Gastroesophageal sphincter (tissue), 4 donors: ENCODE results near the gene ZNF142. TPM values are rescaled to one million over a fixed set of nuclear protein-coding genes. Genes with fewer than 3 reads are reported as not detected.
A peak's percentile ranks its signal among the peaks of the same experiment; 100 is the strongest.

Experiments used
- ATAC-seq: fragments of 150-250 bp; one replicate; pipeline ENCODE4 v1.9.1; 2016; ENCODE audit warnings: mild to moderate bottlenecking, moderate library complexity
- H3K27ac ChIP-seq, 4 donors: fragments of 200-600 bp; sonication (generic) in 3 of 4; 1 replicate in 3 of 4; 2 replicates in 1 of 4; pipeline ENCODE4 v1.5.1; 2016 to 2019
- H3K27me3 ChIP-seq: fragments of 200-600 bp; sonication (generic); one replicate; pipeline ENCODE4 v1.5.1; 2019
- H3K36me3 ChIP-seq, 2 donors: fragments of 200-600 bp; sonication (generic); one replicate each; pipeline ENCODE4 v1.5.1; 2019; ENCODE audit warnings: control low read depth in 1 of 2
- H3K4me1 ChIP-seq, 3 donors: fragments of 200-600 bp; sonication (generic); 1 replicate in 2 of 3; 2 replicates in 1 of 3; pipeline ENCODE4 v1.5.1; 2016 to 2019; ENCODE audit warnings: control low read depth in 2 of 3
- H3K4me3 ChIP-seq, 2 donors: fragments of 200-600 bp; sonication (generic); one replicate each; pipeline ENCODE4 v1.5.1; 2019; ENCODE audit warnings: mild to moderate bottlenecking in 1 of 2, moderate library complexity in 1 of 2
- H3K9me3 ChIP-seq, 3 donors: fragments of 200-600 bp; sonication (generic); one replicate each; pipeline ENCODE4 v1.5.1; 2017 to 2019; ENCODE audit warnings: control low read depth in 2 of 3
- EP300 ChIP-seq: sonication (generic); formaldehyde crosslinking; IDR thresholded peaks from one replicate; pipeline ENCODE4 v1.6.1; 2017; ENCODE audit warnings: antibody characterized with exemption, mild to moderate bottlenecking
- POLR2A ChIP-seq, 2 donors: fragments of 450-650 bp; IDR thresholded peaks; one replicate each; pipeline ENCODE4 v1.6.1; 2017; ENCODE audit warnings: antibody characterized with exemption in 2 of 2, mild to moderate bottlenecking in 2 of 2, moderate library complexity in 1 of 2
- POLR2AphosphoS5 ChIP-seq: sonication (generic); formaldehyde crosslinking; IDR thresholded peaks from one replicate; pipeline ENCODE4 v1.6.1; 2017; ENCODE audit warnings: antibody characterized with exemption
- WGBS, 2 donors: methylation state at CpG; one replicate each; pipeline ENCODE4 v1.1.5; 2018; ENCODE audit warnings: low coverage in 1 of 2; 5-methylcytosine and 5-hydroxymethylcytosine counted together
- total RNA-seq, 4 donors: library from RNA; depleted of rRNA; stranded (reverse); fragments of >200 nt; gene quantifications; one replicate each; pipeline ENCODE4 v1.1.0, GENCODE V29; 2016
- TF ChIP-seq, protein P1 (sequence below), 4 experiments: fragments of 200-600 bp in 2 of 4; fragments of 450-650 bp in 2 of 4; sonication (generic) in 1 of 4; IDR thresholded peaks; one replicate each; pipeline ENCODE4 v1.5.1; 2017 to 2019; ENCODE audit warnings: antibody characterized with exemption in 4 of 4, mild to moderate bottlenecking in 2 of 4, moderate library complexity in 2 of 4

ZNF142 gene, protein sequence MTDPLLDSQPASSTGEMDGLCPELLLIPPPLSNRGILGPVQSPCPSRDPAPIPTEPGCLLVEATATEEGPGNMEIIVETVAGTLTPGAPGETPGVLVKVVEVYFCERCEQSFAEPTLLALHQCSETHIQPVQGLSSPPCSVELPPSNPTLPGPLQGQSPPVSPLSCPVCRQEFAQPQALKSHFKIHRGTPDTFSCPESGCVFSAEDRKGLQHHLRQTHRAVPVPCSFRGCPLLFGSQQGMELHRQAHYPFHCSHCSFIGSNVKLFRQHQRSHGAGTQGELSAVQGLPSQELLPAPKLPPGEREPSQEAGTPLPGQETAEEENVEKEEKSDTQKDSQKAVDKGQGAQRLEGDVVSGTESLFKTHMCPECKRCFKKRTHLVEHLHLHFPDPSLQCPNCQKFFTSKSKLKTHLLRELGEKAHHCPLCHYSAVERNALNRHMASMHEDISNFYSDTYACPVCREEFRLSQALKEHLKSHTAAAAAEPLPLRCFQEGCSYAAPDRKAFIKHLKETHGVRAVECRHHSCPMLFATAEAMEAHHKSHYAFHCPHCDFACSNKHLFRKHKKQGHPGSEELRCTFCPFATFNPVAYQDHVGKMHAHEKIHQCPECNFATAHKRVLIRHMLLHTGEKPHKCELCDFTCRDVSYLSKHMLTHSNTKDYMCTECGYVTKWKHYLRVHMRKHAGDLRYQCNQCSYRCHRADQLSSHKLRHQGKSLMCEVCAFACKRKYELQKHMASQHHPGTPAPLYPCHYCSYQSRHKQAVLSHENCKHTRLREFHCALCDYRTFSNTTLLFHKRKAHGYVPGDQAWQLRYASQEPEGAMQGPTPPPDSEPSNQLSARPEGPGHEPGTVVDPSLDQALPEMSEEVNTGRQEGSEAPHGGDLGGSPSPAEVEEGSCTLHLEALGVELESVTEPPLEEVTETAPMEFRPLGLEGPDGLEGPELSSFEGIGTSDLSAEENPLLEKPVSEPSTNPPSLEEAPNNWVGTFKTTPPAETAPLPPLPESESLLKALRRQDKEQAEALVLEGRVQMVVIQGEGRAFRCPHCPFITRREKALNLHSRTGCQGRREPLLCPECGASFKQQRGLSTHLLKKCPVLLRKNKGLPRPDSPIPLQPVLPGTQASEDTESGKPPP (N-terminal part only)
- total RNA-seq: 10 to 100 TPM; 10.8 to 33.3 (median 24.6) TPM

DNA sequence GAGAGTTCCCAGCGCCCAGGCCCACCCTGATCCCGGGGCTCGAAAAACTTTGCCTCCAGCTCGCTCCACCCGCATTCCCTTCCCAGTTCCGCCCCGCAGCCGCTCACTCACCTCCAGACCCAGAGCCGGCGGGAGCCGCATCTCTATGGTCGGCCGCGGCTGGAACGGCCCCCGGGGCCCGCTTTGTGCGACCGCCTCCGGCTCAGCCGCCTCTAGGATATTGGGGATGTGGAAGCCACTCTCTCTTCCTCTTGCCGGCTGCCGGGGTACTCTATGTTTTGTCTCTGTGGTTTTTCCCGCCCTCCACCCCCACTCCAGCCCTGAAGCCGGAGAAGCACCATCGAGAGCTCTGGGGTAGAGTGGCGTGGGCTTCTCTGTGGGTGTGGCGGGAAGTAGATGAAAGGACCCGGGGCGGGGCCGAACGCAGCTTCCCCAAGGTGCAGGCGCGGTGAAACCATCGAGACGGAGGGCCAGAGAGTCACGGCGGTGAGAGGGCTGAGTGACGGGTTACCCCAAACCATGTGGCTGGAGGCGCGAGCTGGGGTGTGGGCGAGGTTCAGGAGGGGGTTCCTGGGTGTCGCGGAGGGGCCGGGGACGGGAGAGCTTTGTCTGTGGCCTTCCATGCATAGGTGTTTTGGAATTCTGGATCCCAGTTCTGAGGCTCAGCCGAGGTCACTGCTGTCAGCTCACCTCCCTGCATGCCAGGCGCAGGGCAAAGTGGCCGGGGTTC lies at the start of gene ZNF142, which contains the start of gene BCS1L:
Gene ZNF142 (minus strand): TSS at position 366 of the 730 bp plus-strand sequence. CDS start 3,194 bp downstream, outside the sequence.
Gene BCS1L (plus strand): TSS at position 426 of the 730 bp plus-strand sequence. CDS start 1,305 bp downstream, outside the sequence.
- Histone ChIP-seq H3K36me3 (peaks cover 0 to 71% of the 10 kb centered on the region in 2 donors), H3K27ac (peak within 1 kb of the TSS; percentile 26 to 88 (median 82)), H3K9me3 (no peaks in the 10 kb centered on the region), H3K27me3 (no peaks in the 10 kb centered on the region), H3K4me1 (peaks cover 0 to 35% (median 15%) of the 10 kb centered on the region in 3 donors), H3K4me3 (peak within 1 kb of the TSS; percentile 69 to 92)
- 0 to 2% methylated on average over 2 to 26 of the region's 49 CpGs for WGBS, 2 donors
- TF ChIP-seq POLR2AphosphoS5 (peak; percentile 35), EP300 (no peak), POLR2A (IDR thresholded peaks at IDR 0.05) (peak in 1 of 2 donors; percentile 38)
- TF ChIP-seq, protein P1, sequence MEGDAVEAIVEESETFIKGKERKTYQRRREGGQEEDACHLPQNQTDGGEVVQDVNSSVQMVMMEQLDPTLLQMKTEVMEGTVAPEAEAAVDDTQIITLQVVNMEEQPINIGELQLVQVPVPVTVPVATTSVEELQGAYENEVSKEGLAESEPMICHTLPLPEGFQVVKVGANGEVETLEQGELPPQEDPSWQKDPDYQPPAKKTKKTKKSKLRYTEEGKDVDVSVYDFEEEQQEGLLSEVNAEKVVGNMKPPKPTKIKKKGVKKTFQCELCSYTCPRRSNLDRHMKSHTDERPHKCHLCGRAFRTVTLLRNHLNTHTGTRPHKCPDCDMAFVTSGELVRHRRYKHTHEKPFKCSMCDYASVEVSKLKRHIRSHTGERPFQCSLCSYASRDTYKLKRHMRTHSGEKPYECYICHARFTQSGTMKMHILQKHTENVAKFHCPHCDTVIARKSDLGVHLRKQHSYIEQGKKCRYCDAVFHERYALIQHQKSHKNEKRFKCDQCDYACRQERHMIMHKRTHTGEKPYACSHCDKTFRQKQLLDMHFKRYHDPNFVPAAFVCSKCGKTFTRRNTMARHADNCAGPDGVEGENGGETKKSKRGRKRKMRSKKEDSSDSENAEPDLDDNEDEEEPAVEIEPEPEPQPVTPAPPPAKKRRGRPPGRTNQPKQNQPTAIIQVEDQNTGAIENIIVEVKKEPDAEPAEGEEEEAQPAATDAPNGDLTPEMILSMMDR (IDR thresholded peaks at IDR 0.05): peak in 1 of 4 experiments; percentile 21
- ATAC-seq: peak; percentile 96

DNA sequence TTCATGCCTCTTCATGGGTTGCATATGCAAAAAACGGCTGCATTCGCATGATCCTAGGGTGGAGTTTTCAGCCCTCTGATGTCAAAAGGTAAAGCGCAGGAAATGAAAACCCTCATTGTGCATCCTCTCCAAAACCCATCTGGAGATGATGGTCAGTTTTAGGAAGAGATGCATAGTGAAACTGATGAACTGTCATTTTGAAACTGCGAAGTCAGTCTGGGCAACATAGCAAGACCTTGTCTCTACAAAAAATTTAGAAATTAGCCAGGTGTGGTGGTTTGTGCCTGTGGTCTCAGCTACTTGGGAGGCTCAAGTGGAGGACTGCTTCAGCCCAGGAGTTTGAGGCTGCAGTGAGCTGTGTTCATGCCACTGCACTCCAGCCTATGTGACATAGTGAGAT lies 48.7 kb upstream of the ZNF142 start:
- TF ChIP-seq, protein P1 (IDR thresholded peaks at IDR 0.05): no peak
- TF ChIP-seq POLR2A (IDR thresholded peaks at IDR 0.05) (no peak), EP300 (no peak), POLR2AphosphoS5 (no peak)
- Histone ChIP-seq H3K27ac (no peak overlapping the region), H3K27me3 (no peaks in the 10 kb centered on the region), H3K4me1 (peaks cover 0 to 22% (median 3%) of the 10 kb centered on the region in 3 donors), H3K36me3 (no peaks in the 10 kb centered on the region), H3K4me3 (no peak overlapping the region), H3K9me3 (no peaks in the 10 kb centered on the region)
- WGBS, 2 donors: 73 to 88% methylated on average over 4 of the region's 4 CpGs
- ATAC-seq: no peak

DNA sequence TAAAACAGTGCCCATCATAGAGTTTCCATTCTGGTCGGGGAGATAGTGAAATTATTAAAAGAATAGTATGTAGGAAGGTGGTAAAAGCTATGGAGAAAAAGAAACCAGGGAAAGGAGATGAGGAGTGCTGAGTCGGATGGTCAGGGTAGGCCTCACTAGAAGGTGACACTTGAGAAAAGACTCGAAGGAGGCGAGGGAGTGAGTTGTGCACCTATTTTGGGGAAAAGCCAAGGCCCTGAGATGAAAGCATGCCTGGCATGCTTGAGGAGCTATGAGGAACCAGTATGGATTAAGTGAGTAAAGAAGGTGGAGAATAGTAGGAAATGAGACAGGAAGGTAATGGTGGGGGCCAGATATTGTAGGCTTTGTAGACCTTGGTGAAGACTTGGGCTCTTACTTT lies 43.9 kb upstream of the ZNF142 start:
- H3K4me1 ChIP-seq: no peaks in the 10 kb centered on the region
- no peak overlapping the region for H3K27ac ChIP-seq
- ATAC-seq: no peak
- 85 to 87% methylated on average over 3 to 4 of the region's 4 CpGs for WGBS, 2 donors
- no peak overlapping the region for H3K4me3 ChIP-seq
- no peaks in the 10 kb centered on the region for H3K27me3 ChIP-seq
- TF ChIP-seq, protein P1 (IDR thresholded peaks at IDR 0.05): no peak
- TF ChIP-seq POLR2AphosphoS5 (no peak), POLR2A (IDR thresholded peaks at IDR 0.05) (no peak), EP300 (no peak)
- no peaks in the 10 kb centered on the region for H3K9me3 ChIP-seq
- H3K36me3 ChIP-seq: peaks cover 0 to 42% of the 10 kb centered on the region in 2 donors

DNA sequence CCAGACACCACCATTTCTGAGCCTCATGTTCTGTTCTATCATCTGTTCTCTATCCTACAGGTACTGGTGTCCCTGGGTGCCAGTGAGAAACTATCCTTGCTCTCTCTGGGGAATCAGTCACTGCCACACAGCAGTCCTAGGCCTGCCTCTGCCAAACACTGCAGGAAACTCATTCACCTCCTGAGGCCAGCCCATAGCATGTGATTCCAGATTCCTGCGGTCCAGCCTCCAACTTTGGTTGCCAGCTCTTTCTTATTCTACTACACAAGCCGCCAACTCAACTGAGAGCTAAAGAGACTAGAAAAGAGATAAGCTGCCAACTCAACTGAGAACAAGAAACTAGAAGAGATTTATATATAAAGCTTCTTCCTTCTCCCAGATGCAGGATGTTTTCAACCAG lies 42.4 kb upstream of the ZNF142 start:
- peaks cover 0 to 57% of the 10 kb centered on the region in 2 donors for H3K36me3 ChIP-seq
- no peaks in the 10 kb centered on the region for H3K27me3 ChIP-seq
- no peak for TF ChIP-seq POLR2A (IDR thresholded peaks at IDR 0.05)
- TF ChIP-seq EP300: no peak
- TF ChIP-seq, protein P1 (IDR thresholded peaks at IDR 0.05): no peak
- TF ChIP-seq POLR2AphosphoS5: no peak
- no peak overlapping the region for H3K27ac ChIP-seq
- no peak for ATAC-seq
- no peak overlapping the region for H3K4me3 ChIP-seq
- no peaks in the 10 kb centered on the region for H3K4me1 ChIP-seq
- no peaks in the 10 kb centered on the region for H3K9me3 ChIP-seq
- 87 to 100% methylated on average over 2 of the region's 2 CpGs for WGBS, 2 donors
